DMS 273 treated with DMSO at 0.1 percent for 48 hours (cell line): ENCODE results near the gene SGCA.

ENCODE experiments used
- DNase-seq: peaks from one replicate; lab custom pipeline; 2025; lab: John Stamatoyannopoulos, UW

SGCA gene

GRCh38 chr17:50149417-50150353 lies 16.1 kb upstream of the SGCA start:
- DNase-seq: no peak

- no peak for DNase-seq
These were observed 15.3 kb upstream of the SGCA start, which contains the start of gene PPP1R9B for GRCh38 chr17:50150354-50151040. PPP1R9B (minus strand) TSS chr17:50150677; CDS start chr17:50150513, 164 bp downstream.

- peak; percentile 54 for DNase-seq
These were observed 14.5 kb upstream of the SGCA start for GRCh38 chr17:50151041-50151936.

- peak; percentile 81 for DNase-seq
These were observed 13.8 kb upstream of the SGCA start for GRCh38 chr17:50151937-50152547.

- no peak for DNase-seq
These were observed 13.1 kb upstream of the SGCA start for GRCh38 chr17:50152736-50153135.

GRCh38 chr17:50153650-50154575 lies 11.9 kb upstream of the SGCA start:
- DNase-seq: no peak

GRCh38 chr17:50154604-50155003 lies 11.2 kb upstream of the SGCA start:
- DNase-seq: no peak

- no peak for DNase-seq
These were observed 10.5 kb upstream of the SGCA start for GRCh38 chr17:50155115-50155819.

GRCh38 chr17:50157891-50158290 lies 7.9 kb upstream of the SGCA start:
- DNase-seq: no peak

- peak; percentile 74 for DNase-seq
These were observed 4.5 kb upstream of the SGCA start for GRCh38 chr17:50161023-50161910.

- no peak for DNase-seq
These were observed 3.9 kb upstream of the SGCA start for GRCh38 chr17:50161911-50162288.

GRCh38 chr17:50162466-50163254 lies 3.1 kb upstream of the SGCA start:
- DNase-seq: no peak

GRCh38 chr17:50163843-50164696 lies 1.7 kb upstream of the SGCA start:
- DNase-seq: no peak

- DNase-seq: no peak
These were observed 1.2 kb upstream of the SGCA start for GRCh38 chr17:50164697-50164988.

GRCh38 chr17:50165066-50165465 lies 739 bp upstream of the SGCA start:
- DNase-seq: no peak

- no peak for DNase-seq
These were observed 339 bp upstream of the SGCA start for GRCh38 chr17:50165466-50165865.

GRCh38 chr17:50166518-50167181 lies 845 bp downstream of the SGCA start:
- DNase-seq: no peak
